IMR-90 (cell line): ENCODE data around the gene FAM149A.

ENCODE experiments used
- BHLHE40 ChIP-seq: fragments of 150-350 bp; IDR thresholded peaks from 2 replicates; pipeline ENCODE4 v1.6.1; 2016; ENCODE audit warnings: mild to moderate bottlenecking, low read depth, low read length
- CEBPB ChIP-seq: IDR thresholded peaks from 2 replicates; pipeline ENCODE4 v1.6.1; 2012; ENCODE audit warnings: low read depth, low read length, improper control_type of control experiment
- FOS ChIP-seq: fragments of 150-350 bp; IDR thresholded peaks from 2 replicates; pipeline ENCODE4 v1.6.1; 2016; ENCODE audit warnings: low read depth, low read length
- MXI1 ChIP-seq: IDR thresholded peaks from 2 replicates; pipeline ENCODE4 v1.6.1; 2012; ENCODE audit warnings: low read depth, mild to moderate bottlenecking, low read length, moderate library complexity, borderline replicate concordance
- POLR2A ChIP-seq: IDR thresholded peaks from 2 replicates; pipeline ENCODE4 v1.6.1; 2012; ENCODE audit warnings: mild to moderate bottlenecking, low read depth, low read length
- RAD21 ChIP-seq: IDR thresholded peaks from 2 replicates; pipeline ENCODE4 v1.6.1; 2012; ENCODE audit warnings: low read length, improper control_type of control experiment
- RCOR1 ChIP-seq: IDR thresholded peaks from 2 replicates; pipeline ENCODE4 v1.6.1; 2012; ENCODE audit warnings: mild to moderate bottlenecking, low read length, improper control_type of control experiment; ENCODE audit not compliant: insufficient replicate concordance
- SMC3 ChIP-seq: fragments of 150-350 bp; IDR thresholded peaks from 2 replicates; pipeline ENCODE4 v1.6.1; 2016; ENCODE audit warnings: low read depth, mild to moderate bottlenecking, antibody characterized with exemption, low read length, moderate library complexity
- TF ChIP-seq, protein P1 (sequence below): conservative IDR thresholded peaks from 2 replicates; pipeline ENCODE4 v1.5.1; 2012; ENCODE audit warnings: mild to moderate bottlenecking, low read depth, low read length, improper control_type of control experiment
- TF ChIP-seq, protein P2 (sequence below): fragments of 150-350 bp; IDR thresholded peaks from 2 replicates; pipeline ENCODE4 v1.6.1; 2016; ENCODE audit warnings: low read depth, mild to moderate bottlenecking, low read length, moderate library complexity, borderline replicate concordance

DNA sequence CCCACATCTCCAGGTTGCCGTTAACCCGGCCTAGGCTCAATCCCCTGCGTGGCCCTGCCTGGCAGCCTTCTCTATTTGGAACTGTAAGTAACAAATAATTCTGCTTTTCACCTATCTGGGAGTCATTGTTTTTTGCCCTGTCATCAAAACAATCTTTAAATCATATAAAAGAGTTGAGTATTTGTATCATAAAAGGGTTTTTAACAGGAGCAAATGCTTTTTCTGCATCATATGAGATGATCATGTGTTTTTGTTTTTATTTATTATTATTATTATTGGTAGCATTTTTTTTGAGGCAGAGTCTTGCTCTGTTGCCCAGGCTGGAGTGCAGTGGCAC is 45.6 kb upstream of the FAM149A start:
- TF ChIP-seq, protein P1, sequence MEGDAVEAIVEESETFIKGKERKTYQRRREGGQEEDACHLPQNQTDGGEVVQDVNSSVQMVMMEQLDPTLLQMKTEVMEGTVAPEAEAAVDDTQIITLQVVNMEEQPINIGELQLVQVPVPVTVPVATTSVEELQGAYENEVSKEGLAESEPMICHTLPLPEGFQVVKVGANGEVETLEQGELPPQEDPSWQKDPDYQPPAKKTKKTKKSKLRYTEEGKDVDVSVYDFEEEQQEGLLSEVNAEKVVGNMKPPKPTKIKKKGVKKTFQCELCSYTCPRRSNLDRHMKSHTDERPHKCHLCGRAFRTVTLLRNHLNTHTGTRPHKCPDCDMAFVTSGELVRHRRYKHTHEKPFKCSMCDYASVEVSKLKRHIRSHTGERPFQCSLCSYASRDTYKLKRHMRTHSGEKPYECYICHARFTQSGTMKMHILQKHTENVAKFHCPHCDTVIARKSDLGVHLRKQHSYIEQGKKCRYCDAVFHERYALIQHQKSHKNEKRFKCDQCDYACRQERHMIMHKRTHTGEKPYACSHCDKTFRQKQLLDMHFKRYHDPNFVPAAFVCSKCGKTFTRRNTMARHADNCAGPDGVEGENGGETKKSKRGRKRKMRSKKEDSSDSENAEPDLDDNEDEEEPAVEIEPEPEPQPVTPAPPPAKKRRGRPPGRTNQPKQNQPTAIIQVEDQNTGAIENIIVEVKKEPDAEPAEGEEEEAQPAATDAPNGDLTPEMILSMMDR, result no peak
- TF ChIP-seq MXI1, result no peak
- TF ChIP-seq, protein P2, sequence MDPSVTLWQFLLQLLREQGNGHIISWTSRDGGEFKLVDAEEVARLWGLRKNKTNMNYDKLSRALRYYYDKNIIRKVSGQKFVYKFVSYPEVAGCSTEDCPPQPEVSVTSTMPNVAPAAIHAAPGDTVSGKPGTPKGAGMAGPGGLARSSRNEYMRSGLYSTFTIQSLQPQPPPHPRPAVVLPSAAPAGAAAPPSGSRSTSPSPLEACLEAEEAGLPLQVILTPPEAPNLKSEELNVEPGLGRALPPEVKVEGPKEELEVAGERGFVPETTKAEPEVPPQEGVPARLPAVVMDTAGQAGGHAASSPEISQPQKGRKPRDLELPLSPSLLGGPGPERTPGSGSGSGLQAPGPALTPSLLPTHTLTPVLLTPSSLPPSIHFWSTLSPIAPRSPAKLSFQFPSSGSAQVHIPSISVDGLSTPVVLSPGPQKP, result no peak
- TF ChIP-seq POLR2A, result no peak
- TF ChIP-seq BHLHE40, result no peak
- no peak for TF ChIP-seq CEBPB
- no peak for TF ChIP-seq SMC3
- TF ChIP-seq RAD21, result no peak
- no peak for TF ChIP-seq RCOR1
- no peak for TF ChIP-seq FOS
